ENCODE measurements around the gene CCDC85C.

Gene CCDC85C

DNA sequence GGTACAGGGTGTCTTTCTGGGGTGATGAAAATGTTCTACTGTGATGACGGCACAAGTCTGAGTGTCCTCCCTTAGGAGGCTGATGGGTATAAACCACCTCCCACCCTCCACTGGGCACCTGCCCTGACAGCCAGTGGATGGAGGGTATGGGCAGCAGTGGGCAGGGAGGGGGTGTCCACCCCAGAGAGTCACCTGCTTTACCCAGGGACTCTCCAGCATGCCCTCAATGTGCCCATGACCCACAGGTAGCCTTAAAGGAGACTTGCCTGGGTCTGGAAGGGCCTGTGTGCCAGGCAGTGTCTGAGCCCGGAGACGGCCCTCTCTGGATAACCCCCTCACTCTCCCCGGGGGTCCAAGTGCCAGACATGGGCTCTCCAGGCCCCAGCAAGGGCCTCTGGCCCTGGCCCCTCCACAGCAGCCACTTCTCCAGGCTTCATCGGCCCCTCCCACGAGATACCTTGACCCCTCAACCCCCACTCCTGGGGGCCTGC lies 84.0 kb downstream of the CCDC85C start:
- no peak for DNase-seq

DNA sequence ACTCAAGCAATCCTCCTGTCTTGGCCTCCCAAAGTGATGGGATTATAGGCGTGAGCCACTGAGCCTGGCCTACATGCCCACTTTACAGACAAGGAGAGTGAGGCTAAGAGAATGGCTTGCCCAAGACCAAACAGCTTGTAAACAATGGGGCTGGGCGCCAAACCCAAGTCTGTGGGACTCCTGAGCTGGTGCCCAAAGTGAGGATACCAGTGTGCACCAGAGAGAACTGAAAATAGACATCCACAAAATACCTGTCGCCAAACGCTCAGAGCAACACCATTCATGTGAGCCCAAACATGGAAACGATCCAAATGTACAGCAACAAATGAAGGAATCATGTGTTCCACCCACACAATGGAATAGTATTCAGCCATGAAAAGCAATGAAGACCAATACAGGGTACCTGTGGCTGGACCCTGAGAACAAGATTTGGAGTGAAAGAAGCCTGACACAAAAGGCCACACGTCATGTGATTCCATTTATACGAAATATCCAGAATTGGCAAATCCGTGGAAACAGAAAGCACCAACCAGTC lies 84.6 kb downstream of the CCDC85C start:
- DNase-seq = no peak

DNA sequence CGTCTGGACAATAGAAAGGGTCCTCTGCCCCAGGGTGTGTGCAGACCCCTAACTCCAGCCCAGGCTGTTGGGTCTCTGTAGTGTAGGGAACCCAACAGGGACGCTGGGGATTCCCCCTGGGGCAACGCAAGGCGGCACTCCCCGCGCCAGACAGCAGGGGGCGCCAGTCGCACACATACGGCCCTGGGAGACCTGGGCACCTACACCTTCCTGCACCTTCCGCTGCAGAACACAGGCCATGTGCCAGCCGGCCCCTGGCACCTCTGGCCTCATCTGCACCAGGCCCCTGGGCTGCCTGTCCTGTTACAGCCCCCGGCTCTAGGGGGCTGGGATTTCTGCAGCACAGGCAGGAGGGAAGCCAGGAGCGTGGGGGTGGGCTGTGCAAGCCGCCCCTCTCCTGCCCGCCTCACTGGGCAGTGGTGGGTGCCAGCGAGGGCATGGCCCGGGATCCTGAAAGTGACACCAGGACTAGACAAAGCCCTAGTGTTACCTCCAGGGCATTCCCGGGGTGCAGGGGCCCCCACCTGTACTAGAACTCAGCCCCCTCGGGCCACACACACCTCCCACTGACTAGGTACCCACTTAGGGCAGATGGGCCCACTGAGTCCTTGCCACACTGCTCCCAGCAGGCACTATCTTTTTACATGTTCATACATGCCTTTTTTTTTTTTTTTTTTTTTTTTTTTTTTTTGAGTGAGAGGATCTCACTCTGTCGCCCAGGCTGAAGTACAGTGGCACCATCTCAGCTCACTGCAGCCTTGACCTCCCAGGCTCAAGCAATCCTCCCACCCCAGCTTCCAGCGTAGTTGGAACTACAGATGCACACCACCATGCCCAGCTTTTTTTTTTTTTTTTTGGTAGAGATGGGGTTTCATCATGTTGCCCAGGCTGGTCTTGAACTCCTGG lies 85.3 kb downstream of the CCDC85C start:
- peak in 1 of 2 experiments; percentile 54 for DNase-seq

DNA sequence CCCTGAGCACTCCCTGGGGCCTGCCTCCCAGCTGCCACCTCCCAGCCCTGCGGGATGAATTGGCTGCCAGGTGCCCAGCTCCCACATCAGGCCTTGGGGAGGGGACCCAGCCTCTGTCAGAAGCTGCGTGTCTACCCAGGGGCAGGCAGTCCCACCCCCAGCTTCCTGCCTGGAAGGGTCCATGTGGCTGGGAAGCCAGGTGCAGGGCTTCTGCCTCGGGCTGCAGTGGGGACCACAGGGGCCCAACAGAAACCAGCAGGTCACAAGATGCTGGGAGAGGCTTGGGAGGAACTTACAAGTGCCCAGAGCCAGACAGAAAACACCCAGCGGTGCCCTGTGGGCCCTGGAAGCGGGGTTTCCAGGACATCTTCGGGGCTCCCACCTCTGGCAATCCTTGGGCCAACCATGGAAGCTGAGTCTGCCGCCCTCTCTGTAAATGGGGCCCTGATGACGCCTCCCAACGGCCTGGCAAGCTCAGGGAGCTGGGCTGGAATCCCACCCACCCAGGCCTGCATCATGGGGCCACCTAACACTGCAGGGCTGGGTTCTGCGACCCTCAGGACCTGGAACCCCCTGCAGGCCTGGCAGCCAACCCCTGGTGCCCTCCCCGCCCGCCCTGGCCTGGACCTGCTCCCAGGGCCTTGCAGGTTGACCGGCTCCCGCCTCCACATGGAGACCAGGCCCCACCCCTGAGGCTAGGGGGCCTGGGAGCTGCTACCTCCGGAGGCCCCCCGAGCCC lies 86.2 kb downstream of the CCDC85C start:
- DNase-seq = no peak

DNA sequence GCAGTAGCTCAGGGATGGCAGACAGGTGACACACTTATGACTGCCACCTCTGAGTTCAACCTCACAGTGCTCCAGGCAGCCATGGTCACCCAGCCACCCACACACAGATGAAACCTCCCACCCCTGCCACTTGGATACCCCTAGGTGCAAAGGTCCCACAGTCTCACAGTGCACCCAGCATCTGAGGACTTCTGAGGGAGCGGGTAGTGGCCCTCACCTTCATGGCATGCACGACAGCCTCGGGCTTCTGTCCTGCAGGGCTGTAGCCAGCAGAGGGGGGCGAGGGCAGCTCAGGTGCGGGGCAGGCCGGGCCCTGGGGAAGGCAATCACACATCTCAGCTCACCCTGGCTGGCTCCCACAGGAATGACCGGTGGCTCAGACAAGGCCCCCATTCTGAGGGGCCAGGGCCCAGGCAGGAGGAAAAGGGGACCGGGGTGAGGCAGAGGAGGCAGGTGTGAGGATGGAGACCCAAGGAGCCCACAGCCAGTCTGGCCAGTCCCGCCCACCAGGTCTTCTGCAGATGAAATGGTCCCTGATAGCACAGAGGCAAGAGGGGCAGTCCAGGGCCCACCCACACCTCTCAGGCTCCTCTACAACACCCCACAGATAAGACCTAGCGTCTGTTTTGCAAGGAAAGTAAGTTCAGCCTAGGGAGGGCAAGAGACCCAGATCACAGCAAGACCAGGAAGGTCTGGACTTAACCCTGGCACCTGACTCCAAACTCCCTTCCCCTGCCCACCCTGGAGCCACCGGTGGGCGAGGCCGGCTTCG lies 87.0 kb downstream of the CCDC85C start:
- DNase-seq = no peak

DNA sequence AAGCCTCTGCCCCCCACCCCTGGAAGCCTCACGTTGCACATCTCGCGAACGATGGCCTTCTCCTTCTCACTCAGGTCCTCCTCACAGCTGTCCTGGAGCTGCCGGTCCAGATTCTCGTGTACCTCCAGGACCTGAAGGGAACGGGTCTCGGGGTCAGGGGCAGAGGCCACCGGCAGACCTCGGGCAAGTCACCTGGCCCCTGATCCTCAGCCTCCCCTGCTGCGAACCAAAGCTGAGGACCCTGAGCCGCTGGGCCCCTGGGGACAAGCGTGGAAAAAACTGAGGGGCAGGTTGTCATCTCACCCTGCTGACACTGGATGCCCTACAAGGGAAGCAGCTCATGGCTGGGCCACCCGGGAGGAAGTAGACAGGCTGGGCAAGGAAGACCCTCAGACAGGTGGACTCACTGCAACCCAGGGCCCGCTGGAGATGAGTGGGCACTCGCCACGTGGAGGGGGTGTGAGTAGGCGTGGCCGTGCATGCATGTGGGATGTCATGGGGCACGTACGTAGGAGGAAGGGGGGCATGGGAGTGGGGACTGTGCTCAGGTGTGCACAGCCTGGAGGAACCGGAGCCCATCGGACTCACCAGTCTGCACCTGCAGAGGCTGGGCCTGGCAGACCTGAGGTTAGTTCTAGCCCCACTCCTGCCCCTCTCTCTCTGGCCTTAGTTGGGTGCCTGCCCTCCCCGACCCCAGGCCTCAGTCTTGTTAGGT lies 87.7 kb downstream of the CCDC85C start:
- DNase-seq = no peak

DNA sequence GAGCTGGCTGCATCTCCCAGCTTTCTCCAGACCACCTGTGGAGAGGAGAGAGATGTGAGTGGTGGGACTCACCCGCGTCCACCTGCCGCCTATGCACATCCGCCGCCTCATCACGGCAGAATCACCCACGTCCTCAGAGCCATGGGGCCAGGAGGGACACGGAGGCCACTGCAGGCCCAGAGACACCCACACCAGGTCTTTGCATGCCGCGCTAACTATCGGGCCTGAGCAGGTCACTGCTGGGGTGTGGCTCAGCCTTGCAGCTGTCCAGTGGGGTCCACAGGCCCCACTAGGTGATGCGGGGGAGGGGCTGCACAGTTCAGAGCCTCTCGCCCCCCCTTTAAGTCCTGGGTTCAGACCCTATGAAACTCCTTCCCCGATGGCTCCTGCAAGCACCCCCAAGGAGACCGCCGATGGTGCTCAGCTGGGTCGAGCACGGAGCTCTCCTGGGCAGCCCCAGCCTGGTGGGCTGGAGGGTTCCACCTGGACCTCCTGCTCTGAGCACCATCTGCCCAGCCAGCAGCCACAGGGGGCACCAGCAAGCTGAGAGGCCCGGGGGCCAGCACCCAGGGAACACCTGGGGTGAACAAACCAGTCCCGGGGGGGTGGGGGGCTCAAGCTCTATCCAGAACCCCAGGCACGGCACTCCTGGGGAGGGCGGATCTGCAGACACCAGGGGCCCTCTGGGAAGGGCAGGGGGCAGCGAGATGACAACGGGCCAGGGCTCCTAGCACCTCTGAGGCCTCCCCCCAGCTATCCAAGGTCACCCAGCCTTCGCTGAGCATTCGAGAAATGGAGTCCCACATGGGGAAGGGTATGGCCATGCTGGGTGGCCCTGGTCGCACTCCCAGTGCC lies 88.5 kb downstream of the CCDC85C start:
- no peak for DNase-seq

DNA sequence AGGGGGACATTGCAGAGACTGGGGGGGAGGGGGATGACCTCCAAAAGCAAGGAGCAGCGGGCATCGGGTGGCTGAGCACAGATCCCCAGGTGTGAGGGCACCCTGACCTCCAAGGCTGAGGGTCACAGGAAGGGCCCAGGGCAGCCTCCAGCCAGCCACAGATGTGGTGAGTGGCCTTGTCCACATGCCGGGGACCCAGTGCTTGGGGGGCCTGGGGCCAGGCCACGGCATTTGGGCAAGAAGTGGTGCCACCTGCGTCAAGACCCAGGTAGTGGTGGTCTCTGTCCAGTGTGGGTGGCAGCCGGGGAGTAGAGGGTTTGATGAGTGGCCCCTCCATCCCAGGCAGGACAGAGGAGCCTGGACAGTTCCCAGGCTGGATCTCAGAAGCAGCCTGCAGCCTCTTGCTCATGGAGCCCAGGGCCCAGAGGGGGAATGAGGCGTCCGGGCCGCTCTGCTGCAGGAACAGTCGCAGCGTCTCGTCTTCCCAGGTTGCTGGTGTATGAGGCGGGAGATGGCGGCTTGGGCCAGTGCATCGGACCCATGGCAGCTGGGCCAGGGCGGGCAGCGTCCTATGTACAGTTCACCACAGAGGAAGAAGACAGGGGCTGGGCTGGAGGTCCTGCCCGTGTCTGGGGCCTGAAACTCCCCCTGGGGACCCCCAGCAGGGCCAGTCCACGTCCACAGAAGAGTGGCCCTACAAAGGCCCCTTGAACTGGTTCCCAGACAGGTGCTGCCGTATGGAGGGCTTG lies 89.3 kb downstream of the CCDC85C start:
- no peak for DNase-seq

DNA sequence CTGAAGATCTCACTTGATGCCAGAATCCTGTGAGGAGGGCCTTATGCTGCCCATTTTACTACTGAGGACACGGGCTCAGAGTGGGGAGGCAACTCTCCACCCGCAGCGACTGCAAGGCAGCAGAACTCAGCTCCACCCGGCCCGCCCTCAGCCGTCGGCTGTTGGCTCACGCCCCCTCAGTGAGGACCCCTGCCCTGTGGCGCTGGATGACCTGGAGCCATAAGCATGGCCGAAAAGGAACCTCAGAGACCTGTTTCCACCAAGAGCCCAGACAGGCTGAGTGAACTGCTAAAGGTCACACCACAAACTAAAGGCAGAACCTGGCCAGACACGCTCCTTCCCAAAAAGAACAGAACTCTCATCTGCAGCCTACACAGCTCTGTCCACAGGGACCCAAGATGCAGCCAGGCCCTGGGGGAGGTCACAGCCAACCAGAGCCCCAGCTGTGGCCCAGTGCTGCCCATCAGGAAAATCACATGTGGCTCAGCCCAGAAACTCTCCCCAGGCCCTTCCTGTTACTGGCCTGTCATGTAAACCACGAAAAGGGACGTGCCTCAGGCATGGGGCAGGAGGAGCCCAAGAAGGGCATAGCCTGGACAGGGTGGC lies 90.0 kb downstream of the CCDC85C start:
- DNase-seq = no peak

DNA sequence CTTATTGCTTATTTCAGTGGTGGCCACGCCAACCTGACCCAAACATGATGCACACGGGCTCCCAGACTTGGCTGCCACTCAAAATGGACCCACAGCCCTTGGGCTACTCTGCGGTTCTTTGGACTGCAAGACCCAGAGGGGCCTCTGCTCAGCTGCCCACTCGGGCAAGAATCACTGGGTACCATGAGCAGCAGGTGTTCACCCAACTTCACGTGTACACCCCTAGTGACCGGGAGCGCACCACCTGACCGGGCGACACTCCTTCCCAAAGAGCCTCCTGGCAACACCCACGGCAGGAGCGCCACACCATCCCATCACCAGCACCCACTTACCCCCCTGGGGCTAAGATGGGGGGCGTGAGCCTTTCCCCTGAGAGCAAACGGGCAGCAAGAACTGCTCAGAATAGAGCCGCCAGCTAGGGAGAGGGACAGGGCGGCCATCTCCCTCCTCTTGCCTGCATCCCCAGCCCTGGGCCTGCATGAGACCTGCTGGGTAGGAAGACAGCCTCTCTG lies 90.8 kb downstream of the CCDC85C start:
- no peak for DNase-seq

DNA sequence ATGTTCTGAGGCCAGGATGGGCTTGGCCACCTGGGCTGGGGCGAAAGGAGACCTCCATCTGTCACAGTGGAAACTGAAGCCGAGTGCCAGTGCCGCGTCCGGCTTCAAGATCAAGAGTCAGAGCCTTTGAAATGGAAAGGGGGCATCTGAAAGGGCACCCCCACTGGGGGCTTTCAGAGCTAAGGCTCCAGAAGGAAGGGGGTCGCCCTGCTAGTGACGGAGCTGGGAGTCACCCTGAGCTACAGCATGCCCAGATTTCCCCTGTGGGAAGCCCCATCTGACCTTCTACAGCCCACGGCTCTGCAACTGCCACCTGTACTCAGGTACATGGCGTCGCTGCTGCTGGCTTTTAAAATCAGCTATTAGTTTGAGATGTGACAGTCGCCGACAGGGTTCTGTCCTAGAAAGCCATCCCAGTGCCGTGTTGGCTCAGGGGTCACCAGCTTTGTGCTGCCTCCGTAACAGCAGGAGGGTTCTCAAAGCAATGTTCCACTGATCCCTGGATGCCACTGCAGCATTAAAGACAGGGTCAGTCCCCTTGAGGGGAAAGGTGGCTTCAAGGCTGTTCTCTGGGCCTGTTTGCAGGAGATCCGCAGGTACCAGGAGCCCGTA lies 91.3 kb downstream of the CCDC85C start:
- no peak for DNase-seq

DNA sequence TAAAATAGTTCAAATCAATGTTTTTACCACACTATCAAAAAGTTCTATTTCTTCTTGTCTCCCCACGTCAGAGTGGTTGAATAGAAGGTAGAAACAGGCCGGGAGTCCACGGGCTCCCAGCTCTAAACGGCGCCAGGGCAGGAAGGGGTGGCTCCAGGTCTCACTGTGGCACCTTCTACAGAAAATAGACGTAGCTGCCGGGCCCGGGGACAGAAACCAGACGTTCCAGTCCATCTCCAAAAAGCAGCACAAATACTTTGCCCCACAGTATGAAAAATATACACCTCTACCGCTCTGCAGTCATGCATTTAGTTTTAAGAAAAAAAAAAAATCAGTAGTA lies 91.9 kb downstream of the CCDC85C start:
- DNase-seq = no peak

DNA sequence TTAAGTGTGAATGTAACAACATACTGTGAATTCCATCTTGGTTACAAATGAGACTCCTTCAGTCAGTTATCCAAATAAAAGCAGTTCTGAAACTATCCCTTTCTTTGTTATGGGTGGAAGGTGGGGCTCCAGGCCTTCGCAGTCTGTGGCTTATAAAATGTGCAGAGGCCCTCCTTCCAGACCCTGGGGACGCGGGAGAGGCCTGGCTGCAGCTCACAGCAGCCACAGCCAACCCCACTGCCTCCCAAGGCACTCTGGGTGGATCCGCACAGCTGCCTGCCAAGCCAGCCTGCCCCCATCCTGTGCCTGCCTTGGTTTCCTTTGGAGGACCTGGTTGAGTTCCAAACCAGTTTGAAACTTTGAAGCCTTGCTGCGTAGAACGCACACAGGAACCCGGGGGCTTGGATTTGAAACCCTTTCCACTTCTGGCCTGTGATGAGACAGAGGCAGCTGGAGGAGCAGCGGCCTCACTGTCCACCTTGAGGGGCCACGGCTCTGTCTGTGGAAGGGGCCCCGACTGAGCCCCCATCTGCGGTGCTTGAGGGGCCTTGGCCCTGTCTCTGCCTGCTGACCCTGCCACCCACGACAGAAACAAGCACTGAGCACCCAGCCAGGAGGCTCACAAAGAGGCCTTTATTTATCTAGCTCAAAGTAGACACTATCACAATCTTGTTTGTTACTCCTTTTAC lies 92.4 kb downstream of the CCDC85C start:
- DNase-seq = no peak

DNA sequence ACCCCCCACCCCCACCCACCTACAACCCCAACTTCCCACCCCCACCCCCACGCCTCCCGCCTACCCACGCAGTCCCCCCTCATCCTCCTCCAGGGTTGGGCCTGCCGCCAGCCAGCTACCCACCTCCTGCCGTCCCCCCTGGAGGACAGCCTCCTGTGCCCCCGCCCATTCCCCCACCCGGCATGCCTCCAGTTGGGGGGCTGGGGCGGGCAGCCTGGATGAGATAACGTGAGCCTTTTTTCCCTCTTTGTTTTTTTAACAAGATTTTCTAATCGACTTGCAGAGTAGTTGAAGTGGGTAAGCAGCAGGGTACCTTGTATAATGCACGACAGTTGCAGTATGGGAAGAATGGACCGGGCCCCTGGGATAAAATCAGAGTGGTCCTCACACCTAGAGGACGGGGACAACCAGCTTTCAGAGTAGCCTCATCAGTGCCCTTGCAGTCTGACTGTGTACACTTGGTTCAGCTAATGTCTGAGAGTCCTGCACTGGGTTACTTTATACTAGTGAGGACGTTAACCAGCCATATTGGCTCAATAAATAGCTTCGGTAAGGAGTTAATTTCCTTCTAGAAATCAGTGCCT lies 93.4 kb downstream of the CCDC85C start:
- DNase-seq = no peak

DNA sequence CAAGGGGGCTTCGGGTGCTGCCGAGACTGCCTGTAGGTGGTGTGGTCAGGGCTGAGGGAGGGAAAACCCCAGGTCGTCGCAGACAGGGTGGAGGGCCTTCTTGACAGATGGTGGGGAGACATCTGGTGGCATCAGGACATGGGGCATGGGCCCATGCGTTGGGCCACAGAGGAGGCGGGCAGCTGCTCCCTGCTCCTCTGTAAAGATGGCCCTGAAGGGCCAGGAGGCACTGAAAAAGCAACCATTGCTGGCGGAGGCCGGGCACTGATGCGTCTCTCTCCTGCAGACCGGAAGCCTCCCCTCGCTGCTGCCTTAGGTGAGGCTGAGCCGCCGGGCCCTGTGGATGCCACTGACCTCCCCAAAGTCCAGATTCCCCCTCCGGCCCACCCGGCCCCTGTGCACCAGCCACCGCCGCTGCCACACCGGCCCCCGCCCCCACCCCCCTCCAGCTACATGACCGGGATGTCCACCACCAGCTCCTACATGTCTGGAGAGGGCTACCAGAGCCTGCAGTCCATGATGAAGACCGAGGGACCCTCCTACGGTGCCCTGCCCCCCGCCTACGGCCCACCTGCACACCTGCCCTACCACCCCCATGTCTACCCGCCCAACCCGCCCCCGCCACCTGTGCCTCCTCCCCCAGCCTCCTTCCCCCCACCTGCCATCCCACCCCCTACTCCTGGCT lies 94.0 kb downstream of the CCDC85C start:
- no peak for DNase-seq

DNA sequence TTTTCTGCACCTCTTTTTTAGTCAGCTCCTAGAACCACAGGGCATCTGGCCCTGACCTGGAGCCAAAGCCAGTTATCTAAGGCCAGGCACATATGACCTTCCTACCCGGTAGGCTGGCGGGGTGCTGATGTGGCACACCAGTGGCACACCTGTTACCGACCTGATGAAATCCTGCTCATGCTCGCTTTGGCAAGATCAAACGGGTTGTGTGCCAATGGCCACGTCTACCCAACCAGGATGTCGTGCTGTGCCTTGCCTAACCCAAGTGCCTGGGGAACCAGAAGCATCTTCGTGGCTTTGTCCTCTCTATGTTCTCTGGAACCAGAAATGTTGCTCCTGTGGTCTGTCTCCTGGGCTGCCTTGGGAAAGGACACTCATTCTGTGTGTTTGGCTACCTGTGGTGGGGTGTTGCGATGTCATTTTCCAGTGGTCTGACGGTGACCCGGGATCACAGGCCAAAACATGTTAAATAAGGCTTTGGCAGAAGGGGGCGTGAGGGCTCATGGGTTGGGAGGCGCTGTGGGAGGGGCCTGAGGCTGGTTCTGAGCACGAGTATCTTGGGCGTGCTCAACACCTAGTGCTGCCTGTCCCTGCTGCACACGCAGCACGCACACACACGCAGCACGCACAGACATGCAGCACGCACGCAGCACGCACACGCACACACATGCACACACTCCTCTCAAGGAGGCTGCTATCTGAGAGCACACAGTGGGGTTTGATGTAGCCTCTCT lies 94.9 kb downstream of the CCDC85C start:
- DNase-seq = no peak
